ENCODE data around the gene MAN1B1.

Gene MAN1B1

GRCh38 chr9:137148242-137148641 lies 61.5 kb downstream of the MAN1B1 start:
- DNase-seq, result no peak

GRCh38 chr9:137148661-137149060 lies 61.9 kb downstream of the MAN1B1 start:
- no peak for DNase-seq

- no peak for DNase-seq
Observed at GRCh38 chr9:137149363-137149762, 62.6 kb downstream of the MAN1B1 start.

GRCh38 chr9:137149942-137150616 lies 63.3 kb downstream of the MAN1B1 start:
- DNase-seq, result peak; percentile 72

- peak; percentile 82 for DNase-seq
Observed at GRCh38 chr9:137150617-137151457, 64.1 kb downstream of the MAN1B1 start.

- DNase-seq, result no peak
Observed at GRCh38 chr9:137152844-137153405, 66.1 kb downstream of the MAN1B1 start.

- DNase-seq, result peak; percentile 54
Observed at GRCh38 chr9:137156567-137157375, 70.0 kb downstream of the MAN1B1 start.

- DNase-seq, result no peak
Observed at GRCh38 chr9:137157618-137158415, 71.0 kb downstream of the MAN1B1 start.

GRCh38 chr9:137158625-137159024 lies 71.8 kb downstream of the MAN1B1 start:
- DNase-seq, result no peak

All from activated CD4-positive, alpha-beta T cell treated with anti-CD3 and anti-CD28 coated beads, Interleukin-2, amount 50 U/mL, for 16 hours (primary cell).